Lower leg skin (tissue), 3 donors: ENCODE results near the gene HECA.

Experiments
- POLR2A ChIP-seq, 2 donors: fragments of 450-650 bp; IDR thresholded peaks; one replicate each; pipeline ENCODE4 v1.6.1; 2016 to 2017; ENCODE audit warnings: antibody characterized with exemption in 2 of 2, mild to moderate bottlenecking in 1 of 2, moderate library complexity in 1 of 2
- TF ChIP-seq, protein P1 (sequence below), 3 donors: fragments of 450-650 bp; IDR thresholded peaks; one replicate each; pipeline ENCODE4 v1.5.1; 2016; ENCODE audit warnings: antibody characterized with exemption in 3 of 3, mild to moderate bottlenecking in 3 of 3, moderate library complexity in 2 of 3

DNA sequence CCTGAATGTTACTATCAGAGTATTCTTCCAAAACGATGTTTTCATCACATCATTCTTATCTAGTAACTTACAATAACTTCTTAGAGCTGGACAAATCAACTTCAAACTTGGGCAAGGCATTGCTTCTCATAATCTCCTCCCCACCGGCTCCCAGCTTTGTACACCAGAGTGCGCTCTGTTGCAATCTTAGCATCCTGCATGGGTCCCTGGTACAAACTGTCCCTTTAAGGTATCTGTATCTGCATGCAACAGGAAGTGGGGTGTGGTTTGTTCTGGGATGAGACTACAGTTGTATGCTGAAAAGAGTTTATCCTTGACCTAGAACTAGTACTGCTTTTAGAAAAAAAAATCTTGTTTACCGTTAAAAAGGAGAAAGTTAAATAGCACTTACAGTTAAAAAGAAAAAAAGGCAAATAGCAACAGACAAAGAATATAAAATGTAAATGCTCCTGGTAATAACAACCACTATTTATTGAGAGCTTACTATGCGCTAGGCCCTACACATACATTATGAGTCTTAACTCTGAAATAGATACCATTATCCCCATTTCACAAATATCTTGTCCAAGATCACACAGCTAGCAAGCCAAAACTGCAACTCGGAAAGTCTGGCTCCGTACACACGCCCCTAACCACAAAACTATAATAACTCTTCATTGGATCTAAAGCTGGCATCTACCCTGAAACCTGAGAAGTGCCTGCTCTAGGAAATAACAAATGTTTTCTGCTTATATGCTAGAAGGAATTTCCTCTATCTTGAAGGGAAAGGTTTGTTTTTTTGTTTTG lies 9.8 kb upstream of the HECA start:
- TF ChIP-seq, protein P1, sequence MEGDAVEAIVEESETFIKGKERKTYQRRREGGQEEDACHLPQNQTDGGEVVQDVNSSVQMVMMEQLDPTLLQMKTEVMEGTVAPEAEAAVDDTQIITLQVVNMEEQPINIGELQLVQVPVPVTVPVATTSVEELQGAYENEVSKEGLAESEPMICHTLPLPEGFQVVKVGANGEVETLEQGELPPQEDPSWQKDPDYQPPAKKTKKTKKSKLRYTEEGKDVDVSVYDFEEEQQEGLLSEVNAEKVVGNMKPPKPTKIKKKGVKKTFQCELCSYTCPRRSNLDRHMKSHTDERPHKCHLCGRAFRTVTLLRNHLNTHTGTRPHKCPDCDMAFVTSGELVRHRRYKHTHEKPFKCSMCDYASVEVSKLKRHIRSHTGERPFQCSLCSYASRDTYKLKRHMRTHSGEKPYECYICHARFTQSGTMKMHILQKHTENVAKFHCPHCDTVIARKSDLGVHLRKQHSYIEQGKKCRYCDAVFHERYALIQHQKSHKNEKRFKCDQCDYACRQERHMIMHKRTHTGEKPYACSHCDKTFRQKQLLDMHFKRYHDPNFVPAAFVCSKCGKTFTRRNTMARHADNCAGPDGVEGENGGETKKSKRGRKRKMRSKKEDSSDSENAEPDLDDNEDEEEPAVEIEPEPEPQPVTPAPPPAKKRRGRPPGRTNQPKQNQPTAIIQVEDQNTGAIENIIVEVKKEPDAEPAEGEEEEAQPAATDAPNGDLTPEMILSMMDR (IDR thresholded peaks at IDR 0.05): no peak
- TF ChIP-seq POLR2A (IDR thresholded peaks at IDR 0.05): no peak
